Stimulated activated CD8-positive, alpha-beta memory T cell treated with anti-CD3 and anti-CD28 coated beads, Interleukin-7, amount 100 ng/mL, for 24 hours (primary cell): Measurements from ENCODE around the gene NUDT8.
"Not testable (repeated sequence)": the region's sequence is repeated elsewhere in the genome, so short reads cannot be mapped to it uniquely, and the experiment has no call there.

Experiments used
- DNase-seq: peaks from one replicate; pipeline ENCODE4 v3.0.0-alpha.2; 2020; ENCODE audit warnings: low read depth

The NUDT8 gene

GRCh38 chr11:67660752-67661151, 31.0 kb upstream of the NUDT8 start:
- DNase-seq: not testable (repeated sequence)

GRCh38 chr11:67659651-67660165, 30.0 kb upstream of the NUDT8 start:
- not testable (repeated sequence) for DNase-seq

- DNase-seq: no peak
Observed at GRCh38 chr11:67657300-67657699, 27.6 kb upstream of the NUDT8 start.

GRCh38 chr11:67656278-67656922, 26.7 kb upstream of the NUDT8 start:
- no peak for DNase-seq

- DNase-seq: no peak
Observed at GRCh38 chr11:67654225-67654624, 24.5 kb upstream of the NUDT8 start.

GRCh38 chr11:67652965-67653845, 23.5 kb upstream of the NUDT8 start:
- DNase-seq: no peak

- no peak for DNase-seq
Observed at GRCh38 chr11:67651976-67652781, 22.4 kb upstream of the NUDT8 start.

GRCh38 chr11:67649634-67650510, 20.1 kb upstream of the NUDT8 start:
- DNase-seq: no peak

- DNase-seq: no peak
Observed at GRCh38 chr11:67648796-67649613, 19.3 kb upstream of the NUDT8 start.

GRCh38 chr11:67648140-67648795, 18.5 kb upstream of the NUDT8 start:
- no peak for DNase-seq

- DNase-seq: no peak
Observed at GRCh38 chr11:67647471-67647870, 17.7 kb upstream of the NUDT8 start.

- DNase-seq: no peak
Observed at GRCh38 chr11:67646535-67647336, 17.0 kb upstream of the NUDT8 start.

- DNase-seq: no peak
Observed at GRCh38 chr11:67645521-67646461, 16.1 kb upstream of the NUDT8 start.

GRCh38 chr11:67644472-67645418, 15.0 kb upstream of the NUDT8 start:
- DNase-seq: no peak

- no peak for DNase-seq
Observed at GRCh38 chr11:67644042-67644441, 14.3 kb upstream of the NUDT8 start.

- no peak for DNase-seq
Observed at GRCh38 chr11:67642173-67643120, 12.7 kb upstream of the NUDT8 start.
